ENCODE measurements around the gene LIPM.

Gene LIPM

DNA sequence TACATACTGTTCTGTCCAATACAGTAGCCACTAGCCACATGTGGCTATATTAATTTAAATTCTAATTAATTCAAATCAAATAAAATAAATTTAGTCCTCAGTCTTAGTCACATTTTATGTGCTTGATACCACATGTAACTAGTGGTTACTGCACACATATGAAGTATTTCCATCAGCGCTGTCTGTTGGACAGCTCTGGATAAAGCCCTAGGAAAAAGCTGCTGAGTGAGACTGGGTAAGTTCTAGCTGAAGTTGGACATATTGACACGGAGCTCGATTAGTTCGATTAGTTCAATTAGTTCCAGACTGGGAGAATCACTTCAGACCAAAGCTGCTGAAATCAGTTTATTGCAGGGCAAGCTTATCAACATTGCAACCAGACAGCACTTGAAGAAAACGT is 15.1 kb upstream of the LIPM start:
- Mint-ChIP-seq H3K27me3 (no peaks in the 10 kb centered on the region), H3K36me3 (ENCODE audit: low read depth) (no peaks in the 10 kb centered on the region), H3K4me3 (no peak overlapping the region), H3K9me3 (no peaks in the 10 kb centered on the region), H3K4me1 (ENCODE audit: low read depth) (peaks cover 12% of the 10 kb centered on the region), H3K27ac (no peak overlapping the region)
- DNase-seq: no peak

DNA sequence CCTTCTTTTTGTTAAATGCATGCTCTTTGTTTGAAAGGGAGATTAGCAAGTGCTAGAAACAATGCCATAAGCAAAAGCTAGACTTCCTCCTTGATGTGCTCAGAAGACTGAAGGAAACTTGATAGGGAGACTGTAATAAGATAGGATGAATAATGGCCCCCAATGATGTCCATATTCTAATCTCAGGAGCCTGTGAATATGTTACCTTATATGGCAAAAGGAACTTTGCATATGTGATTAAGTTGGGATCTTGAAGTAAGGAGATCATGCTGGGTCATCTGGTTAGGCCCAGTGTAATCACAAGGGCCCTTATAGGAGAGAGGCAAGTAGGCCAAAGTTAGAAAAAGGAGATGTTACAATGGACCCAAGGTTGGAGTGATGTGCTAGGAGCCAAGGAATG is 13.6 kb upstream of the LIPM start:
- Mint-ChIP-seq H3K4me1 (ENCODE audit: low read depth) (peaks cover 23% of the 10 kb centered on the region), H3K27me3 (no peaks in the 10 kb centered on the region), H3K36me3 (ENCODE audit: low read depth) (no peaks in the 10 kb centered on the region), H3K27ac (no peak overlapping the region), H3K9me3 (no peaks in the 10 kb centered on the region), H3K4me3 (no peak overlapping the region)
- DNase-seq: no peak

DNA sequence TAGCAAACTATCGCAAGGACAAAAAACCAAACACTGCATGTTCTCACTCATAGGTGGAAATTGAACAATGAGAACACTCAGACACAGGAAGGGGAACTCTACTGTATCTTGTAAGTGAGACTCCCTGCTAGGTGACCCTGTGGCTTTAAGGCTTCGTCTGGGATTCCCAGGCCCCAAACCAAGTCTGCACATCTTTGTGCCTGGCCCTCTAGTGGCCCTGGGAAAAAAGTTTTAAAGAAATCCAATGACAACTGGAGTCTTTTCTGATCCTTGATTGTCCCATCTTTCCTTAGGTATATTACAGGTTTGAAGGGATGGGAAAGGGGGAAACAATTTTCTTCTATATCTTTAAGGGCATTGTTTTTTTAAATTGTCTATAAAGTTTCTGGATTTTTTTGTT is 10.6 kb upstream of the LIPM start:
- Mint-ChIP-seq H3K4me1 (ENCODE audit: low read depth) (peaks cover 31% of the 10 kb centered on the region), H3K27me3 (peaks cover 3% of the 10 kb centered on the region), H3K27ac (no peak overlapping the region), H3K4me3 (no peak overlapping the region), H3K9me3 (no peaks in the 10 kb centered on the region), H3K36me3 (ENCODE audit: low read depth) (no peaks in the 10 kb centered on the region)
- no peak for DNase-seq

DNA sequence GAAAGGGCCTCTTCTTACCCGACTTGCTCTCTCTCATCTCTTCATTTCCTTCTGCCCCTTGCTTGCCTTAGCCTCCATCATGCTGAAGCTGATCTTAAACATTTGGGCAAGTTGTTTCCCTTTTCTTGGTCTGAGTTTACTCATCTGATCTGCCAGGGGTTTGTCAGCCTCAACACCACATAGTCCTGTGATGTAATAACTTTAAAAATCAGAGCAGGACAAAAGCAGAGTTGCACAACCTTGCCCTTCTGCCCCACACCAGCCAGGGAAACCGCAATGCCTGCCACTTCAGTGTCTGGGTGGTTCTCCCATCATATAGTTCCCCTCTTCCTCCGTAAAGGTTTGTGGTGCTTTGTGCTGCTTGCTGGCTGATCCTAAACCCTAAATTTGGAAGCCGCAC is 9.9 kb upstream of the LIPM start:
- peaks cover 31% of the 10 kb centered on the region for H3K4me1 Mint-ChIP-seq (ENCODE audit: low read depth)
- H3K4me3 Mint-ChIP-seq: no peak overlapping the region

DNA sequence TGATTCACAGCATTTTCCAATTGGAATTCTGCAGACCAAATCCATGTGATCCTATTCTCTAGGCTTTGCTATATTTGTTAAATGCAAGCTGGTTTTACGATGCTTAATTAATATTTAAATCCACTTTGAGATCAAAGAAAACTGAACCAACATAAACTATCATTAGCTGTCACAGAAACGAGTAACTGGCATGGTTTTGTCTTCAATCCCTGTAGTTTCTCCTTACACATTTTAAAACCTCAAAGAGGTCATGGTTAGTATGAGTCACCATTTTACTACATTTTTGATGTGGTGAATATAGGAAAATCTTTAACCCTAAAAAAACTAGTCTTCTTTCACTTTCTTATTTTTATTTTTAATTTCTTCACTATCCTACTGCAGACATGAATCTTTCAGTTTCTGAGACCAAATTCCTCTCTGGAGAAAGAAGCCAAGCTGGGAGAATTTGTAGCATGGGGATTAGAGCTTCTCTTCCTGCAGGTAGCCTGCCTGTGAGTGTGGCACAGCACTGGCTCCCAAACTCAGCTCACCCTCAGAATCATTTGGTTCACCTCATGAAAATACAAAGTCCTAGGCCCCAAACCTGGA is 8.7 kb upstream of the LIPM start:
- H3K4me3 Mint-ChIP-seq: peak overlapping the region; percentile 2
- peaks cover 31% of the 10 kb centered on the region for H3K4me1 Mint-ChIP-seq (ENCODE audit: low read depth)
- H3K27ac Mint-ChIP-seq: peak overlapping the region; percentile 52
- H3K27me3 Mint-ChIP-seq: peaks cover 13% of the 10 kb centered on the region
- no peaks in the 10 kb centered on the region for H3K9me3 Mint-ChIP-seq
- no peak for DNase-seq
- H3K36me3 Mint-ChIP-seq (ENCODE audit: low read depth): no peaks in the 10 kb centered on the region

More for the DNA sequence above, 9.9 kb upstream of the LIPM start:
- Mint-ChIP-seq H3K27ac (peak overlapping the region; percentile 26), H3K27me3 (peaks cover 9% of the 10 kb centered on the region), H3K36me3 (ENCODE audit: low read depth) (no peaks in the 10 kb centered on the region), H3K9me3 (no peaks in the 10 kb centered on the region)
- DNase-seq: no peak

DNA sequence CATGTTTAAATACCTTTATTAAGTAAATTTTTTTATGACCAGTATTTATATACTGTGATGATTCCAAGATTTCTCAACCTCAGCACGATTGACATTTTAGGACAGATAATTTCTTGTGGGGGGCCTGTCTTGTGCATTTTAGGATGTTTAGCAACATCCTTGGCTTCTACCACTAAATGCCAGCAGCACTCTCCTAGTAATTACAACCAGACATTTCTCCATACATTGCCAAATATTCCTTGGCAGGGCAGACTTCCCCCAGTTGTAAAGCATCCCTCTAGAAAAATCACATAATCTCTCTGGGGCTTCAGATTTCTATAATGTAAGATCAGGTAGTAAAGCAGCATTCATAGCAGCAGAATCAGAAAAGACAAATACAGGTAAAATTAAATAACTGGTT is 7.8 kb upstream of the LIPM start:
- no peak for DNase-seq
- Mint-ChIP-seq H3K36me3 (ENCODE audit: low read depth) (no peaks in the 10 kb centered on the region), H3K9me3 (no peaks in the 10 kb centered on the region), H3K27ac (no peak overlapping the region), H3K27me3 (peaks cover 13% of the 10 kb centered on the region), H3K4me3 (no peak overlapping the region), H3K4me1 (ENCODE audit: low read depth) (peaks cover 31% of the 10 kb centered on the region)

DNA sequence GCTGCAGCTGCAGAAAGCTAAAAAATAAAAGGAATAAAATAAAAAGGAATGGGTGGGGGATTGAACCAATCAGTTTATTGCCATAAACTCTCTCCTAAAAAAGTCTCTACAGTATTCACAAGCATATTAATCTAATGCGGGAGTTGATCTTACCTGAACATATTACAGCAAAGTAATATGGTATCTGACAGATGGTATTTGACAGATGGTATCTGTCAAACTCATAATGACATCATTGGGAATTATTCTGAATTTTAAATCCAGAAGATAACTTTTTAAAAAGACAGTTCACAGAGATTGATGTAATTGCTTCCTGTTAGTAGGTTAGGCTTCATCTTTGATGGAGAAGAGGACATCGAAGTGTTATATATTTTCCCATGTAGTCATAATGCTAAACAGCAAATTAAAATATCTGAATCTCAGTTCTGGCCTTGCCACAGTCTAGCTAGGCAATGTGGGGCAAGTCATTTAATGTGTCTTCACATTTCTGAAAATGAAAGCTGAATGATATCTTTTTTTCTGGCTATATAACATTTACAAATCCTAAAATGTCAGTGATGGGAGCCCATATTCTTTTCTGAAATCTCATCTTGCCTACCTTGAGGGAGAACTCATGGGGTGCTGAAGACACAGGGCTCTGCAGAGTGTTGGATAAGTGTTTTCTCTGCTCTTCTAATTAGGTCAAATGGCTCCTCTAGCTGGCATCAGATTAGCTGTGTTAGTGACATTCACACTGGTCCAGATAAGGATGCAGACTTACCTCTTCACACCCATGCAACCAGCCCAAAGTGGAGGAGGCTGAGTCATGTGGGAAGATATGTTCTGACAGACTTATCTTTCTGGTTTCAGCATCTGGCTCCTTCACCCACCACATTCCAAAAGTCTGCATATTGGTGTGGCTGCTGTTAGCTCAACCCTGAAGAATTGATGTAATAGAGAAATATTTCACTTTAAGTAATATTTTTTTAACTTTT is 2.1 kb upstream of the LIPM start:
- Mint-ChIP-seq H3K9me3 (no peaks in the 10 kb centered on the region), H3K27me3 (peaks cover 13% of the 10 kb centered on the region), H3K27ac (peak overlapping the region; percentile 8), H3K4me1 (ENCODE audit: low read depth) (peaks cover 12% of the 10 kb centered on the region), H3K4me3 (no peak overlapping the region), H3K36me3 (ENCODE audit: low read depth) (no peaks in the 10 kb centered on the region)
- no peak for DNase-seq

DNA sequence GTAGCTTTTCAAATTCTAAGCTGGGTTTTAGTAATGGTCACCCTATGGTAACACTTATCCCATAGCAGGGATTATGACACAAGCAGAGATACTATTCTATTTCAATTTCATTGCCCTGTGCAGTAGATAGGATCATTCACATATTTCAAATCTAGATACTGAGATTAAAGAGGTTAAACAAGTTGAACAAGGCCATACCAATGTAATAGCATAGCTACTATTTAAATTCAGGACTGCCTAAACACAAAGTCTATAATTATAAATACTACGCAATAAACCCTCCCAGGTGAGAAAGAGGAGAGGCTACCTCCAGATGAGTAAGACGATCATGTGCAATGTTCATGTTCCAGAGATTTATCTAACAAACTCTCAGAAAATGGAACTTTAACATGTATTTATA is 1.1 kb downstream of the LIPM start:
- H3K27ac Mint-ChIP-seq: no peak overlapping the region
- H3K9me3 Mint-ChIP-seq: no peaks in the 10 kb centered on the region
- no peaks in the 10 kb centered on the region for H3K27me3 Mint-ChIP-seq
- H3K4me3 Mint-ChIP-seq: no peak overlapping the region
- peaks cover 12% of the 10 kb centered on the region for H3K4me1 Mint-ChIP-seq (ENCODE audit: low read depth)
- no peaks in the 10 kb centered on the region for H3K36me3 Mint-ChIP-seq (ENCODE audit: low read depth)
- no peak for DNase-seq

DNA sequence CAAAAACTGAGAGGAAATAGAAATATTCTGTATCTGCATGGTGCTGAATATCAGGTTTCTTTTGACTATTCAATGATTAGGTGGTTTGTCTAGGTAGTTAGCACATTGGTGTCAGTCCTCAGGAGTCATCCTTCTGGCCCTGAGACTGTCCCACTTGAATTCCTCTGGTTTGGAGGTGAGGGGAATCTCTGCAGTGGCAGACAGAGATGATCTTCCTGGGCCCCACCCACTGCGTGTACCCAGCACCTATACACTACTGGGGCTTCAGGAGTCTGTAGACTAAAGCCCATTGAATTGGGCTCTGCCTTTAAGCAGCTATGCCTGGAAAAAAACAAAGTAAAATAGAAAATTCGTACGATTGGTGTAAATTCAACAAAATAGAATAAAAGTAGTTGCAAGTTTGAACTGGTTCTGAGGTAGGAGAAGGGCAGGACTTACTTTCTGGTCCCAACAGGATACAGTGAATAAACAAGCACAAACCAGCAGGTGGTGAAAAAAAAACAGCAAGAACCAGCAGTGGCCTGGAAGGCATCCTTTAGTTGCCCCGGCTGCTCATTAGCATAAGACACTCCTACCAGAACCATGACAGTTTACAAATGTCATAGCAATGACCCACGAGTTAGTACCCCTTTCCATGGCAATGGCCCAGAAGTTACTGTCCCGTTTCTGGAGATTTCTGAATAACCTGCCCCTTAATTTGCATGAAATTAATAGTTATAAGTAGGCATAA is 1.7 kb downstream of the LIPM start:
- no peaks in the 10 kb centered on the region for H3K27me3 Mint-ChIP-seq
- no peaks in the 10 kb centered on the region for H3K9me3 Mint-ChIP-seq
- peaks cover 12% of the 10 kb centered on the region for H3K4me1 Mint-ChIP-seq (ENCODE audit: low read depth)
- H3K4me3 Mint-ChIP-seq: no peak overlapping the region
- no peak overlapping the region for H3K27ac Mint-ChIP-seq
- H3K36me3 Mint-ChIP-seq (ENCODE audit: low read depth): no peaks in the 10 kb centered on the region
- DNase-seq: no peak

DNA sequence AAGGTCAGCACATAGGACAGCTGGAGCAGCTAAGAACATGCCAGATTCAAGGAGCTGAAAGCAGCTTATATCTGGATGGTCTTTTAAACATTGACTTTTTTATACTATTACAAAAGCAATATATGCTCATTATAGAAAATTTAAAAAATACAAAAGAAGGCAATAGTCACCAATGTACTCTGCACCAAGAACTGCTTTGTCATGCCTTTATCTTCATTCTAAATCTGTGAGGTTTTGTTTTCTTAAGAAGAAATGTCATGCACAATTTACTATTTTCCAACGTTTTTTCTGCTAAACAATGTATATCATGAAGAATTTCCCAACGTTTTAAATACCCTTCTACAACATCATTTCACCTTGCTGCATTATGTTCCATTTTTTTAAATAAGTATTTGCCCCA is 2.8 kb downstream of the LIPM start:
- no peak overlapping the region for H3K27ac Mint-ChIP-seq
- no peaks in the 10 kb centered on the region for H3K27me3 Mint-ChIP-seq
- H3K9me3 Mint-ChIP-seq: no peaks in the 10 kb centered on the region
- no peak overlapping the region for H3K4me3 Mint-ChIP-seq
- H3K36me3 Mint-ChIP-seq (ENCODE audit: low read depth): no peaks in the 10 kb centered on the region
- no peak for DNase-seq
- H3K4me1 Mint-ChIP-seq (ENCODE audit: low read depth): peaks cover 16% of the 10 kb centered on the region

DNA sequence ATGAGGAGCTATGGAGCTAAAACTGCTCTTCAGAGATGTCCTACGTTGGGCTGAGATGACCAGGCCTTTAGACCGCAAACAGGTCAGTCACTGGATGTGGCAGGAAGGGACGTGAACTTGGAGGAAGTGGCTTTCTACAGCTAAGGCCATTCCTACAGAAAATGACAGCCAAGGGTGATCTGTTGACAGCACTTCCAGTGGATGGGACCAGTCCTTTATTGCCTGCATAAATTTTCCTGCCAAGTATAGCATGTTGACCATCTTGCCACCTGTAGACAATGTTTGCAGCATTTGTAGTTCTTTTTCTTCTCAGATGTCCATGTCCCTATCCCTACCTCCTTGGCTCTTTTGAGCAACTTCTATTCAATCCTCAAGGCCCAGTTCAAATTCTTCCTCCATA is 3.4 kb downstream of the LIPM start:
- Mint-ChIP-seq H3K36me3 (ENCODE audit: low read depth) (no peaks in the 10 kb centered on the region), H3K27me3 (no peaks in the 10 kb centered on the region), H3K4me3 (no peak overlapping the region), H3K9me3 (no peaks in the 10 kb centered on the region), H3K4me1 (ENCODE audit: low read depth) (peaks cover 16% of the 10 kb centered on the region), H3K27ac (no peak overlapping the region)
- DNase-seq: no peak

DNA sequence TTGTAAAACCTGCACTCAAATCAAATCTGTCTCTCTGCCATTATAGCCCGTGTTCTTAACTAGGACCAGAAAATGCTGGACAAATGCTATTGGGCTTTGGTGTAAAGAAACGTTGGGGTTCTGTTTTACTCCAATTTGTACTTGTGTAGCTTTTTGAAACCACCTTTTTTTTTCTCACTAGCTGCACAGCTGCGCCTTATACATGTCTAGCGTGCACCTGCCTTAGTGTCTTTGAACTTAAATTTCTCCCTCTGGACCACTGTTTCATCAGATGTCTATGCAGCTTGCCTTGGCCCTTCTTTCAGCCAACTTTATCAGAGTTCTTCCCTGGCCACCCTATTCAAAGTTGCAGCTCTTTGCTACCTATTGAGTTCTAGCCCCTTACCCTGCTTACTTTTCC is 7.1 kb downstream of the LIPM start:
- no peak for DNase-seq
- no peak overlapping the region for H3K4me3 Mint-ChIP-seq
- no peaks in the 10 kb centered on the region for H3K36me3 Mint-ChIP-seq (ENCODE audit: low read depth)
- H3K4me1 Mint-ChIP-seq (ENCODE audit: low read depth): peaks cover 12% of the 10 kb centered on the region
- H3K27ac Mint-ChIP-seq: no peak overlapping the region
- H3K9me3 Mint-ChIP-seq: no peaks in the 10 kb centered on the region
- no peaks in the 10 kb centered on the region for H3K27me3 Mint-ChIP-seq

DNA sequence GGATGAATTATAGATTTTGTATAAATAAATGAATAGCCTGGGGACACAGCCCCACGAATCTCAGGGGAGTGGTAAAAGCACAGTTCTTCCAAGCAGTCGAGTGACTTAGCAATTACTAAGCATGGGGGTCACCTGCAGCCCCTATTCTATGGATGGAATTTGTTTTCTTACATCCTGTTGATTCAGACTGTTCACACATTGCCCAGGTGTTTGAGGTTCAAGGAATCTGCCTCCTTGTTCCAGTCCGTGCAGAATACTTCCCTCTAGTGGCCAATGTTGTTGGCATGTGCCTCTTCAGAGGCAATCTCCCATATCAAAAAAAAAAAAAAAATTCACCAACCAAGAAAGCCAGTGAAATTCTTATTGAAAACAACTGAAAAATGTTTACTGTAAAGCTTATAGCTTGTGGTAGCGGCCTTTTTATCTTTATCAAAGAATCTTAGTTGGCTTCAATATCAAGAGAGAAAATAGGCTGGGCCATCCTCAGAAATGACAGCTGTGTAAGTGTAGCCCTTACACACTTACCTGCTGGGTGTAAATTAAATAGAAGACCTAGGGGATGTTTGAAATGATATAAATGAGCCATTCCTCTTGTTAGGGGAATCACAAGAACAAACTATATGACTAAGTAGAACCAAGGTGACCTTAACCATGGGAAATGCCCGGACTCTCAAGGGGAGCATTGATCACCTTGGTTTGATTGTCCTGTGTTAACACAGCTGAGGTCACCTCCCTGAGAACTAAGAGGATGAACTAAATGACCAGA is 7.8 kb downstream of the LIPM start:
- no peak overlapping the region for H3K27ac Mint-ChIP-seq
- no peaks in the 10 kb centered on the region for H3K9me3 Mint-ChIP-seq
- H3K36me3 Mint-ChIP-seq (ENCODE audit: low read depth): no peaks in the 10 kb centered on the region
- H3K4me1 Mint-ChIP-seq (ENCODE audit: low read depth): peaks cover 17% of the 10 kb centered on the region
- H3K4me3 Mint-ChIP-seq: no peak overlapping the region
- H3K27me3 Mint-ChIP-seq: no peaks in the 10 kb centered on the region
- no peak for DNase-seq

DNA sequence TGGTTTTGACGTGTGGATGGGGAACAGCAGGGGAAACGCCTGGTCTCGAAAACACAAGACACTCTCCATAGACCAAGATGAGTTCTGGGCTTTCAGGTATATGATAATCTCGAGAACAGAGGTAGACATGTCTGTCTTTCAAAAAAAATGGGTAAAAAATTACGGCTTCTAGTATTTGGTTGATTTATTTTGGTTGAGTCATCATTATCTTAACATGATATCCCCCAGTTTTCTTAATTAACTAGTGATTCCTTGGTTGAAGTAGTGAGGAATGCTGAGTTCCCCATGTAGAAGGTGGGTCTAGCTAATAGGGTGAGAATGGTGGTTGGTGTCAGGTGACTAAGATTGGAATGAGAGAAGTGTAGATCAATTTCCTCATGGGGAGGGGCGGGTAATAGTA is 10.7 kb downstream of the LIPM start:
- no peak for DNase-seq
- H3K36me3 Mint-ChIP-seq (ENCODE audit: low read depth): no peaks in the 10 kb centered on the region
- no peaks in the 10 kb centered on the region for H3K27me3 Mint-ChIP-seq
- H3K4me3 Mint-ChIP-seq: no peak overlapping the region
- H3K4me1 Mint-ChIP-seq (ENCODE audit: low read depth): peaks cover 24% of the 10 kb centered on the region
- no peaks in the 10 kb centered on the region for H3K9me3 Mint-ChIP-seq
- H3K27ac Mint-ChIP-seq: no peak overlapping the region
